Testis (tissue), 2 donors: Measurements from ENCODE around the gene GAS2L2.

Experiments used
- POLR2A ChIP-seq: fragments of 450-650 bp; IDR thresholded peaks from one replicate; pipeline ENCODE4 v1.6.1; 2017; ENCODE audit warnings: antibody characterized with exemption, mild to moderate bottlenecking, moderate library complexity
- TF ChIP-seq, protein P1 (sequence below), 3 experiments: fragments of 450-650 bp in 2 of 3; fragments of 200-600 bp in 1 of 3; sonication (generic) in 1 of 3; IDR thresholded peaks; one replicate each; pipeline ENCODE4 v1.5.1; 2016 to 2019; ENCODE audit warnings: antibody characterized with exemption in 3 of 3, mild to moderate bottlenecking in 2 of 3, moderate library complexity in 1 of 3

GRCh38 chr17:35713069-35713728, 39.8 kb downstream of the GAS2L2 start:
- TF ChIP-seq, protein P1, sequence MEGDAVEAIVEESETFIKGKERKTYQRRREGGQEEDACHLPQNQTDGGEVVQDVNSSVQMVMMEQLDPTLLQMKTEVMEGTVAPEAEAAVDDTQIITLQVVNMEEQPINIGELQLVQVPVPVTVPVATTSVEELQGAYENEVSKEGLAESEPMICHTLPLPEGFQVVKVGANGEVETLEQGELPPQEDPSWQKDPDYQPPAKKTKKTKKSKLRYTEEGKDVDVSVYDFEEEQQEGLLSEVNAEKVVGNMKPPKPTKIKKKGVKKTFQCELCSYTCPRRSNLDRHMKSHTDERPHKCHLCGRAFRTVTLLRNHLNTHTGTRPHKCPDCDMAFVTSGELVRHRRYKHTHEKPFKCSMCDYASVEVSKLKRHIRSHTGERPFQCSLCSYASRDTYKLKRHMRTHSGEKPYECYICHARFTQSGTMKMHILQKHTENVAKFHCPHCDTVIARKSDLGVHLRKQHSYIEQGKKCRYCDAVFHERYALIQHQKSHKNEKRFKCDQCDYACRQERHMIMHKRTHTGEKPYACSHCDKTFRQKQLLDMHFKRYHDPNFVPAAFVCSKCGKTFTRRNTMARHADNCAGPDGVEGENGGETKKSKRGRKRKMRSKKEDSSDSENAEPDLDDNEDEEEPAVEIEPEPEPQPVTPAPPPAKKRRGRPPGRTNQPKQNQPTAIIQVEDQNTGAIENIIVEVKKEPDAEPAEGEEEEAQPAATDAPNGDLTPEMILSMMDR (IDR thresholded peaks at IDR 0.05) = no peak
- no peak for TF ChIP-seq POLR2A
